Measurements from ENCODE around the gene TSPY3. TPM values are rescaled to one million over a fixed set of nuclear protein-coding genes. Genes with fewer than 3 reads are reported as not detected.
"Not testable (repeated sequence)": the region's sequence is repeated elsewhere in the genome, so short reads cannot be mapped to it uniquely, and the experiment has no call there.

The TSPY3 gene
- not detected for total RNA-seq (2021; ENCODE audit: unreplicated experiment)
- not detected in 2 replicates for polyA plus RNA-seq (2012)
- Bru-seq, nascent RNA = not detected
- not detected for BruChase-seq, experiment 1, labeled RNA remaining after a 6-hour chase
- BruChase-seq, experiment 2, labeled RNA remaining after a 2-hour chase = not detected
- long read RNA-seq = 0 reads

GRCh38 chrY:9398121-9398520 lies at the start of gene TSPY3:
TSS of gene TSPY3 (plus strand) at chrY:9398421. CDS start at chrY:9398467, 46 bp downstream.
- H3K36me3 ChIP-seq (ENCODE audit: control insufficient read depth in 1 of 2, insufficient read depth in 2 of 2, low read length in 2 of 2); H3K9me2 ChIP-seq (ENCODE audit: insufficient read depth); H3K4me2 ChIP-seq (ENCODE audit: low read length); H2AFZ ChIP-seq (ENCODE audit: low read depth, low read length, poor library complexity, severe bottlenecking); H3K79me2 ChIP-seq (ENCODE audit: insufficient read depth, low read length); H3K27me3 ChIP-seq (ENCODE audit: insufficient read depth, low read length); H3K4me1 ChIP-seq (ENCODE audit: control insufficient read depth in 1 of 2, insufficient read depth in 2 of 2, low read length in 2 of 2); H3K4me3 ChIP-seq (replicated peaks in 1 of 2; ENCODE audit: low read depth in 1 of 2, low read length in 2 of 2); BruUV-seq (replicated peaks); ATAC-seq; H4K20me1 ChIP-seq (ENCODE audit: insufficient read depth); intact Hi-C loops (cut with micrococcal nuclease); RAD21 ChIA-PET (ENCODE audit: low non-redundant PET in 1 of 2, low total read pairs in 2 of 2, uncharacterized antibody in 2 of 2, unreplicated experiment in 2 of 2); DNase-seq (ENCODE audit: low read depth, low spot score); POLR2A ChIA-PET; H3K9ac ChIP-seq (ENCODE audit: low read length); CTCF ChIA-PET; H3K9me3 ChIP-seq (ENCODE audit: control insufficient read depth in 1 of 2, insufficient read depth in 1 of 2, low read depth in 1 of 2, low read length in 2 of 2); H3K27ac ChIP-seq (ENCODE audit: low read depth, low read length): not testable (repeated sequence)

- H3K4me1 ChIP-seq (ENCODE audit: control insufficient read depth in 1 of 2, insufficient read depth in 2 of 2, low read length in 2 of 2); CTCF ChIA-PET: not testable (repeated sequence)
These were observed 40.7 kb upstream of the TSPY3 start, which contains the start of gene TSPY8 for GRCh38 chrY:9357497-9357896. TSS of gene TSPY8 (plus strand) at chrY:9357797. CDS start at chrY:9357843, 46 bp downstream.

GRCh38 chrY:9396527-9396926 lies 1.7 kb upstream of the TSPY3 start:
- H3K9me3 ChIP-seq (ENCODE audit: control insufficient read depth in 1 of 2, insufficient read depth in 1 of 2, low read depth in 1 of 2, low read length in 2 of 2); DNase-seq (ENCODE audit: low read depth, low spot score); ATAC-seq; H4K20me1 ChIP-seq (ENCODE audit: insufficient read depth); H3K9ac ChIP-seq (ENCODE audit: low read length); H3K9me2 ChIP-seq (ENCODE audit: insufficient read depth); H3K4me1 ChIP-seq (ENCODE audit: control insufficient read depth in 1 of 2, insufficient read depth in 2 of 2, low read length in 2 of 2); H3K4me3 ChIP-seq (replicated peaks in 1 of 2; ENCODE audit: low read depth in 1 of 2, low read length in 2 of 2); intact Hi-C loops (cut with micrococcal nuclease); POLR2A ChIA-PET; H2AFZ ChIP-seq (ENCODE audit: low read depth, low read length, poor library complexity, severe bottlenecking); BruUV-seq (replicated peaks); CTCF ChIA-PET; H3K36me3 ChIP-seq (ENCODE audit: control insufficient read depth in 1 of 2, insufficient read depth in 2 of 2, low read length in 2 of 2); RAD21 ChIA-PET (ENCODE audit: low non-redundant PET in 1 of 2, low total read pairs in 2 of 2, uncharacterized antibody in 2 of 2, unreplicated experiment in 2 of 2); H3K79me2 ChIP-seq (ENCODE audit: insufficient read depth, low read length); H3K27ac ChIP-seq (ENCODE audit: low read depth, low read length); H3K4me2 ChIP-seq (ENCODE audit: low read length); H3K27me3 ChIP-seq (ENCODE audit: insufficient read depth, low read length): not testable (repeated sequence)

More at GRCh38 chrY:9357497-9357896, 40.7 kb upstream of the TSPY3 start, which contains the start of gene TSPY8:
- H3K9me3 ChIP-seq (ENCODE audit: control insufficient read depth in 1 of 2, insufficient read depth in 1 of 2, low read depth in 1 of 2, low read length in 2 of 2); H3K4me2 ChIP-seq (ENCODE audit: low read length); H3K27me3 ChIP-seq (ENCODE audit: insufficient read depth, low read length); H4K20me1 ChIP-seq (ENCODE audit: insufficient read depth); H3K79me2 ChIP-seq (ENCODE audit: insufficient read depth, low read length); RAD21 ChIA-PET (ENCODE audit: low non-redundant PET in 1 of 2, low total read pairs in 2 of 2, uncharacterized antibody in 2 of 2, unreplicated experiment in 2 of 2); H3K4me3 ChIP-seq (replicated peaks in 1 of 2; ENCODE audit: low read depth in 1 of 2, low read length in 2 of 2); H3K9me2 ChIP-seq (ENCODE audit: insufficient read depth); H2AFZ ChIP-seq (ENCODE audit: low read depth, low read length, poor library complexity, severe bottlenecking); POLR2A ChIA-PET; BruUV-seq (replicated peaks); intact Hi-C loops (cut with micrococcal nuclease); DNase-seq (ENCODE audit: low read depth, low spot score); H3K36me3 ChIP-seq (ENCODE audit: control insufficient read depth in 1 of 2, insufficient read depth in 2 of 2, low read length in 2 of 2); H3K27ac ChIP-seq (ENCODE audit: low read depth, low read length); ATAC-seq; H3K9ac ChIP-seq (ENCODE audit: low read length): not testable (repeated sequence)

Other genes with a start within 250 kb of the TSPY3 start
- not detected for gene TSPY4, start 61.0 kb upstream of the TSPY3 start, total RNA-seq (2021; ENCODE audit: unreplicated experiment)
- gene TSPY8, start 40.6 kb upstream of the TSPY3 start, total RNA-seq (2021; ENCODE audit: unreplicated experiment) = not detected
- gene TSPY1, start 68.5 kb downstream of the TSPY3 start, total RNA-seq (2021; ENCODE audit: unreplicated experiment) = not detected
- gene TSPY9, start 88.8 kb downstream of the TSPY3 start, total RNA-seq (2021; ENCODE audit: unreplicated experiment) = not detected
- gene TSPY10, start 129.5 kb downstream of the TSPY3 start, total RNA-seq (2021; ENCODE audit: unreplicated experiment) = not detected

Data from HCT116 (cell line).